GM12865 (cell line): ENCODE results near the gene GLP1R.

ENCODE experiments used
- DNase-seq: peaks from one replicate; pipeline ENCODE4 v3.0.0; 2010; ENCODE audit warnings: low read depth
- H3K4me3 ChIP-seq: 2 replicates; pipeline ENCODE4 v1.5.1; 2011; ENCODE audit warnings: mild to moderate bottlenecking, low read depth, low read length, control low read depth
- CTCF ChIP-seq: IDR thresholded peaks from 2 replicates; pipeline ENCODE4 v1.5.1; 2011; ENCODE audit warnings: low read length, control low read depth, low read depth, inconsistent platforms; ENCODE audit not compliant: insufficient read depth; ENCODE audit errors: missing control alignments

The GLP1R gene

GRCh38 chr6:39050453-39051112 is 2.0 kb downstream of the GLP1R start:
- DNase-seq, result no peak
- no peak for TF ChIP-seq CTCF
- H3K4me3 ChIP-seq, result no peak overlapping the region

GRCh38 chr6:39051399-39052122 is 3.0 kb downstream of the GLP1R start:
- no peak overlapping the region for H3K4me3 ChIP-seq
- no peak for DNase-seq
- TF ChIP-seq CTCF, result no peak

- no peak for DNase-seq
- TF ChIP-seq CTCF, result no peak
These were observed 4.5 kb downstream of the GLP1R start for GRCh38 chr6:39053016-39053624.

GRCh38 chr6:39053854-39054576 is 5.4 kb downstream of the GLP1R start:
- DNase-seq, result no peak
- no peak for TF ChIP-seq CTCF

More at GRCh38 chr6:39053016-39053624, 4.5 kb downstream of the GLP1R start:
- no peak overlapping the region for H3K4me3 ChIP-seq

GRCh38 chr6:39054577-39055142 is 6.1 kb downstream of the GLP1R start:
- H3K4me3 ChIP-seq, result no peak overlapping the region
- no peak for DNase-seq
- TF ChIP-seq CTCF, result no peak

More at GRCh38 chr6:39053854-39054576, 5.4 kb downstream of the GLP1R start:
- no peak overlapping the region for H3K4me3 ChIP-seq

GRCh38 chr6:39055661-39056060 is 7.1 kb downstream of the GLP1R start:
- TF ChIP-seq CTCF, result no peak

More at GRCh38 chr6:39055661-39056060, 7.1 kb downstream of the GLP1R start:
- H3K4me3 ChIP-seq, result no peak overlapping the region
- DNase-seq, result no peak
